ENCODE data around the gene FBXO33. TPM values are rescaled to one million over a fixed set of nuclear protein-coding genes. Genes with fewer than 3 reads are reported as not detected.
"Not testable (repeated sequence)": the region's sequence is repeated elsewhere in the genome, so short reads cannot be mapped to it uniquely, and the experiment has no call there.

Gene FBXO33
- total RNA-seq, 4 donors from 2014 or later: 9.1 to 21.9 (median 12.8) TPM

GRCh38 chr14:39367387-39367751, 64.9 kb downstream of the FBXO33 start:
- no peaks in the 10 kb centered on the region for H3K27me3 ChIP-seq
- peaks cover 0 to 5% (median 1%) of the 10 kb centered on the region in 4 donors for H3K4me1 ChIP-seq
- intact Hi-C loops (cut with DNase I): no loop called here
- DNase-seq (ENCODE audit: extremely low spot score): no peak
- TF ChIP-seq EP300 (IDR thresholded peaks at IDR 0.05) (no peak), CTCF (IDR thresholded peaks at IDR 0.05) (no peak), POLR2A (IDR thresholded peaks at IDR 0.05; ENCODE audit: low read depth) (no peak), POLR2AphosphoS5 (IDR thresholded peaks at IDR 0.05) (no peak)
- H3K36me3 ChIP-seq: peaks cover 5 to 13% (median 8%) of the 10 kb centered on the region in 4 donors
- H3K9me3 ChIP-seq: peaks cover 0 to 15% (median 12%) of the 10 kb centered on the region in 4 donors
- no peak overlapping the region for H3K4me3 ChIP-seq
- WGBS: 94% methylated on average over 2 of the region's 2 CpGs
- no peak overlapping the region for H3K27ac ChIP-seq (replicated peaks in 1 of 4)

DNA sequence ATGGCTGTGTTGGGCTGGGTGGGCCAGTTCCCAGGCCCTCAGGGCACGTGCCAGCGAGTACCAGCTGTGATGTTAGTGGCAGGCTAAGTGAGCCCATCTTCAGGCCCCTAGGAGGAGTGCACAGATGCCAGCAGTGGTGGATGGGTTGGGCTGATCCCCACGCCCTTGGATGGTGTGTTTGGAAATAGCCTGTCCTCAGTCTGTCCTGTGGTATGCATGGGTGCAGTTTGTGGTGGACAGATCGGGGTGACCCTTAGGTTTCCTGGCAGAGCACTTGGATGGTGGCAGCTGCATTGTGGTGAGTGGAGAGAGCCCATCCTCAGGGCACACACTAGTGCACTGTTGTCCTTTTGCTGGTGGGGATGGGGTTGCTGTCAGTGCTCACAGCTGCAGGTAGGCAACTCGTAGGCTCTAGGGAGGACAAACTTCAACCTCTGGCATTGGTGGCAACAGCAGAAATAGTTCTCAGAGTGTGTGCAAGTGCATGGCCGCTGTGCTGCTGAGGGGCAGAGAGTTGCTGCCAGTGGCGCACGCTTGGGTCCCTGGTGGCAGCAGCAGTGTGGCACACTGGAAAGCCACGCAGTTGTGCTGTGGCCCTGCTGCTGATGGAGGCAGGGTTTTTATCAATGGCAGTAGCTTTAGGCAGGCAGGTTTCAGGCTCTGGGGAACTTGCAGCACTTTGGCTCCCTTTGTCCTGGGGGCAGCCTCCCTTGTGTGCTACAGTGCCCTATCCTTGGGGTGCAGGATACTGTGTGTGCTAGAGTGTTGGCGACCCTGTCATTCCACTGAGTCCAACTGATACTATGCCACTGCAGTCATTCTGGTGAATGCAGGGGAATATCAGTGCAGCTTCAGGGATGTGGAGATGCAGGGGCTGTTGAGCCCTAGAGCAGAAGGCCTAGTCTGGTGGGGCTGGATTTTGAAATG, 65.5 kb downstream of the FBXO33 start:
- peaks cover 0 to 5% (median 1%) of the 10 kb centered on the region in 4 donors for H3K4me1 ChIP-seq
- H3K36me3 ChIP-seq: peaks cover 5 to 13% (median 8%) of the 10 kb centered on the region in 4 donors
- no peak overlapping the region for H3K4me3 ChIP-seq
- TF ChIP-seq CTCF (IDR thresholded peaks at IDR 0.05) (no peak), EP300 (IDR thresholded peaks at IDR 0.05) (no peak), POLR2AphosphoS5 (IDR thresholded peaks at IDR 0.05) (no peak), POLR2A (IDR thresholded peaks at IDR 0.05; ENCODE audit: low read depth) (no peak)
- H3K9me3 ChIP-seq: peaks cover 0 to 15% (median 12%) of the 10 kb centered on the region in 4 donors
- WGBS: 98% methylated on average over 8 of the region's 10 CpGs
- no peaks in the 10 kb centered on the region for H3K27me3 ChIP-seq
- no peak for DNase-seq (ENCODE audit: extremely low spot score)
- no peak overlapping the region for H3K27ac ChIP-seq (replicated peaks in 1 of 4)
- intact Hi-C loops (cut with DNase I): no loop called here

DNA sequence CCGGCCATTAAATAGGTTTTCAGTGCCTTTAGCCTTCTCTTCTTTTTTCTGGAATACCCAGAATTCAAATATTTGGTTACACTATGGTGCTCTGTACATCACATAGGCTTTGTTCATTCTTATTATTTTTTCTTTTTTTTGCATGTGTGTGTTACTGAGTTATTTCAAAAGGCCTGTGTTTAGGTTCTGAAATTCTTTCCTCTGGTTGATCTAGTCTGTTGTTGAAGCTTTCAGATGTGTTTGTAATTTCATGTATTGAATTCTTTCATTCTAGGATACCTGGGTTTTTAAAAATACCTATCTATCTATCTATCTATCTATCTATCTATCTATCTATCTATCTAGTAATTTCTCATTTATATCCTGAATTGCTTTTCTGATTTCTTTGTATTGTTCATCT, 66.9 kb downstream of the FBXO33 start:
- Histone ChIP-seq H3K4me3 (no peak overlapping the region), H3K4me1 (peaks cover 0 to 5% (median 1%) of the 10 kb centered on the region in 4 donors), H3K27ac (replicated peaks in 1 of 4) (no peak overlapping the region), H3K27me3 (no peaks in the 10 kb centered on the region), H3K9me3 (peaks cover 0 to 15% (median 12%) of the 10 kb centered on the region in 4 donors), H3K36me3 (peaks cover 1 to 14% (median 3%) of the 10 kb centered on the region in 4 donors)
- WGBS: 100% methylated on average over 1 of the region's 1 CpG
- DNase-seq (ENCODE audit: extremely low spot score): no peak
- intact Hi-C loops (cut with DNase I): no loop called here
- TF ChIP-seq CTCF (IDR thresholded peaks at IDR 0.05) (no peak), EP300 (IDR thresholded peaks at IDR 0.05) (no peak), POLR2A (IDR thresholded peaks at IDR 0.05; ENCODE audit: low read depth) (no peak), POLR2AphosphoS5 (IDR thresholded peaks at IDR 0.05) (no peak)

GRCh38 chr14:39364509-39364908, 67.7 kb downstream of the FBXO33 start:
- TF ChIP-seq POLR2AphosphoS5 (IDR thresholded peaks at IDR 0.05): no peak
- TF ChIP-seq CTCF (IDR thresholded peaks at IDR 0.05): no peak
- TF ChIP-seq EP300 (IDR thresholded peaks at IDR 0.05): no peak
- peaks cover 0 to 15% (median 12%) of the 10 kb centered on the region in 4 donors for H3K9me3 ChIP-seq
- H3K4me1 ChIP-seq: peaks cover 0 to 5% (median 1%) of the 10 kb centered on the region in 4 donors
- intact Hi-C loops (cut with DNase I): no loop called here
- WGBS: 97% methylated on average over 1 of the region's 1 CpG
- peaks cover 0 to 10% (median 0%) of the 10 kb centered on the region in 4 donors for H3K36me3 ChIP-seq
- no peaks in the 10 kb centered on the region for H3K27me3 ChIP-seq
- no peak overlapping the region for H3K27ac ChIP-seq (replicated peaks in 1 of 4)
- no peak overlapping the region for H3K4me3 ChIP-seq
- no peak for DNase-seq (ENCODE audit: extremely low spot score)

DNA sequence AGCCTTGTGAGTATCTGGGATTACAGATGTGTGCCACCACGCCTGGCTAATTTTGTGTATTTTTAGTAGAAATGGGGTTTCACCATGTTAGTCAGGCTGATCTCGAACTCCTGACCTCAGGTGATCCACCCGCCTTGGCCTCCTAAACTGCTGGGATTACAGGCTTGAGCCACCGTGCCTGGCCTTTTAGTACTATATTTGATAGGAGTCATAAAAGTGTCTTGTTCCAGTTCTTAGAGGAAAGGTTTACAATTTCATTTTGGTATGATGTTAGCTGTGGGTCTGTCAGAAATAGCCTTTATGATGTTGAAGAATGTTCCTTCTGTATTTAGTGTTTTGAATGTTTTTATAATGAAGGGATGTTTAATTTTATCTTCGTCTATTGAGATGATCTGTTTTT, 70.7 kb downstream of the FBXO33 start:
- H3K4me1 ChIP-seq; H3K4me3 ChIP-seq; H3K27ac ChIP-seq (replicated peaks in 1 of 4); DNase-seq (ENCODE audit: extremely low spot score); H3K27me3 ChIP-seq; intact Hi-C loops (cut with DNase I): not testable (repeated sequence)
- 83% methylated on average over 5 of the region's 5 CpGs for WGBS
- H3K36me3 ChIP-seq: peaks cover 0 to 16% (median 0%) of the 10 kb centered on the region in 4 donors
- H3K9me3 ChIP-seq: peaks cover 0 to 15% (median 12%) of the 10 kb centered on the region in 4 donors
